IMR-90 (cell line): ENCODE results near the gene MYO1D. TPM values are rescaled to one million over a fixed set of nuclear protein-coding genes. Genes with fewer than 3 reads are reported as not detected.

Experiments used
- ATAC-seq: fragments of 200-7000 bp; cut with Tn5 transposase; 2 replicates; pipeline ENCODE4 v1.9.1; 2020; ENCODE audit warnings: low read depth, mild to moderate bottlenecking, moderate library complexity
- BruUV-seq: library from RNA; stranded (reverse); fragments of 400-500 nt; replicated peaks from 2 replicates; lab custom pipeline; 2021; lab: Mats Ljungman, UMichigan
- CTCF ChIA-PET: fragments of 300-600 bp; formaldehyde crosslinking; extraction: SDS; loops from one replicate; lab custom pipeline; 2021; ENCODE audit warnings: antibody characterized with exemption; lab: Yijun Ruan, JAX
- POLR2A ChIA-PET: fragments of 300-600 bp; sonication (Branson Sonifier 250); formaldehyde crosslinking; loops from one replicate; lab custom pipeline; 2022; ENCODE audit warnings: antibody characterized with exemption; ENCODE audit not compliant: unreplicated experiment; lab: Charles Lee
- DNase-seq: peaks from one replicate; pipeline ENCODE4 v3.0.0; 2013
- H2AFZ ChIP-seq: replicated peaks from 2 replicates; pipeline ENCODE3; 2013; ENCODE audit warnings: low read length, mild to moderate bottlenecking; ENCODE audit not compliant: poor library complexity
- H2AK5ac ChIP-seq: 2 replicates; pipeline ENCODE4 v1.6.1; 2013; ENCODE audit warnings: low read depth, low read length, inconsistent platforms
- H2AK9ac ChIP-seq: replicated peaks from 2 replicates; pipeline ENCODE3; 2013; ENCODE audit warnings: mild to moderate bottlenecking, low read depth, low read length, moderate library complexity; ENCODE audit not compliant: poor library complexity
- H2BK120ac ChIP-seq: 2 replicates; pipeline ENCODE4 v1.6.1; 2013; ENCODE audit warnings: low read depth, low read length, inconsistent platforms
- H2BK15ac ChIP-seq: 3 replicates; pipeline ENCODE4 v1.6.1; 2013; ENCODE audit warnings: low read depth, low read length, inconsistent platforms
- H2BK20ac ChIP-seq: 2 replicates; pipeline ENCODE4 v1.6.1; 2013; ENCODE audit warnings: low read depth, mild to moderate bottlenecking, inconsistent platforms, low read length, moderate library complexity
- H2BK5ac ChIP-seq: 2 replicates; pipeline ENCODE4 v1.6.1; 2013; ENCODE audit warnings: mild to moderate bottlenecking, low read depth, low read length, inconsistent platforms; ENCODE audit not compliant: poor library complexity, severe bottlenecking
- H3K14ac ChIP-seq: replicated peaks from 2 replicates; pipeline ENCODE4 v1.6.1; 2013; ENCODE audit warnings: low read depth, low read length, inconsistent platforms
- H3K18ac ChIP-seq: 2 replicates; pipeline ENCODE4 v1.6.1; 2013; ENCODE audit warnings: low read depth, low read length, control low read depth
- H3K23ac ChIP-seq: 2 replicates; pipeline ENCODE4 v1.6.1; 2013; ENCODE audit warnings: low read depth, low read length, inconsistent platforms
- H3K27ac ChIP-seq: 2 replicates; pipeline ENCODE4 v1.5.1; 2013; ENCODE audit warnings: mild to moderate bottlenecking, control low read depth, low read length; ENCODE audit not compliant: insufficient read depth
- H3K27me3 ChIP-seq: 2 replicates; pipeline ENCODE4 v1.6.1; 2013; ENCODE audit warnings: low read length; ENCODE audit not compliant: control insufficient read depth, insufficient read depth
- H3K36me3 ChIP-seq: 2 replicates; pipeline ENCODE4 v1.6.1; 2013; ENCODE audit warnings: low read length, mixed read lengths; ENCODE audit not compliant: control insufficient read depth, insufficient read depth
- H3K4ac ChIP-seq: 2 replicates; pipeline ENCODE4 v1.6.1; 2013; ENCODE audit warnings: low read depth, low read length, inconsistent platforms
- H3K4me1 ChIP-seq: 2 replicates; pipeline ENCODE4 v1.6.1; 2013; ENCODE audit warnings: low read length, mixed read lengths; ENCODE audit not compliant: control insufficient read depth, insufficient read depth
- H3K4me2 ChIP-seq: 2 replicates; pipeline ENCODE4 v1.6.1; 2013; ENCODE audit warnings: low read depth, mild to moderate bottlenecking, control low read depth, low read length, moderate library complexity
- H3K4me3 ChIP-seq: 2 replicates; pipeline ENCODE4 v1.5.1; 2013; ENCODE audit warnings: low read depth, mild to moderate bottlenecking, control low read depth, low read length, moderate library complexity; ENCODE audit not compliant: insufficient read depth
- H3K56ac ChIP-seq: 2 replicates; pipeline ENCODE4 v1.6.1; 2013; ENCODE audit warnings: low read length, inconsistent platforms; ENCODE audit not compliant: insufficient read depth; ENCODE audit errors: extremely low read depth
- H3K79me1 ChIP-seq, 2 experiments: 2 replicates each; pipeline ENCODE4 v1.6.1; 2013; ENCODE audit warnings: low read length in 2 of 2, inconsistent platforms in 1 of 2, low read depth in 1 of 2
- H3K9ac ChIP-seq: 2 replicates; pipeline ENCODE4 v1.6.1; 2013; ENCODE audit warnings: low read depth, low read length, control low read depth
- H3K9me1 ChIP-seq: 2 replicates; pipeline ENCODE4 v1.6.1; 2013; ENCODE audit warnings: low read length, inconsistent platforms; ENCODE audit not compliant: insufficient read depth
- H3K9me3 ChIP-seq: 2 replicates; pipeline ENCODE4 v1.6.1; 2013; ENCODE audit warnings: low read length; ENCODE audit not compliant: control insufficient read depth, insufficient read depth
- H4K20me1 ChIP-seq: 2 replicates; pipeline ENCODE4 v1.6.1; 2013; ENCODE audit warnings: low read length, inconsistent platforms; ENCODE audit not compliant: insufficient read depth
- H4K5ac ChIP-seq: 2 replicates; pipeline ENCODE4 v1.6.1; 2013; ENCODE audit warnings: mild to moderate bottlenecking, low read depth, low read length, control low read depth
- H4K8ac ChIP-seq, 2 experiments: 2 replicates each; pipeline ENCODE4 v1.6.1; 2013; ENCODE audit warnings: low read depth in 2 of 2, low read length in 2 of 2, control low read depth in 1 of 2, inconsistent platforms in 1 of 2
- H4K91ac ChIP-seq: 2 replicates; pipeline ENCODE4 v1.6.1; 2013; ENCODE audit warnings: low read depth, low read length, inconsistent platforms; ENCODE audit not compliant: insufficient read depth
- BHLHE40 ChIP-seq: fragments of 150-350 bp; IDR thresholded peaks from 2 replicates; pipeline ENCODE4 v1.6.1; 2016; ENCODE audit warnings: mild to moderate bottlenecking, low read depth, low read length
- CHD1 ChIP-seq: IDR thresholded peaks from 2 replicates; pipeline ENCODE4 v1.6.1; 2012; ENCODE audit warnings: low read depth, low read length, improper control_type of control experiment
- FOS ChIP-seq: fragments of 150-350 bp; IDR thresholded peaks from 2 replicates; pipeline ENCODE4 v1.6.1; 2016; ENCODE audit warnings: low read depth, low read length
- MAFK ChIP-seq: IDR thresholded peaks from 2 replicates; pipeline ENCODE4 v1.6.1; 2012; ENCODE audit warnings: low read depth, low read length, improper control_type of control experiment
- MXI1 ChIP-seq: IDR thresholded peaks from 2 replicates; pipeline ENCODE4 v1.6.1; 2012; ENCODE audit warnings: low read depth, mild to moderate bottlenecking, low read length, moderate library complexity, borderline replicate concordance
- NFE2L2 ChIP-seq: fragments of 150-350 bp; IDR thresholded peaks from 2 replicates; pipeline ENCODE4 v1.6.1; 2016; ENCODE audit warnings: low read depth, mild to moderate bottlenecking, low read length
- POLR2A ChIP-seq: IDR thresholded peaks from 2 replicates; pipeline ENCODE4 v1.6.1; 2012; ENCODE audit warnings: mild to moderate bottlenecking, low read depth, low read length
- RAD21 ChIP-seq: IDR thresholded peaks from 2 replicates; pipeline ENCODE4 v1.6.1; 2012; ENCODE audit warnings: low read length, improper control_type of control experiment
- RCOR1 ChIP-seq: IDR thresholded peaks from 2 replicates; pipeline ENCODE4 v1.6.1; 2012; ENCODE audit warnings: mild to moderate bottlenecking, low read length, improper control_type of control experiment; ENCODE audit not compliant: insufficient replicate concordance
- RFX5 ChIP-seq: IDR thresholded peaks from 2 replicates; pipeline ENCODE4 v1.8.0; 2012; ENCODE audit warnings: low read depth, mild to moderate bottlenecking, low read length, moderate library complexity
- WGBS, 2 experiments: methylation state at CpG; one replicate each; pipeline versions ENCODE4 v1.1.5 to v1.1.7; 2013; ENCODE audit warnings: missing lambda C conversion rate in 2 of 2; ENCODE audit not compliant: insufficient read length in 1 of 2; ENCODE audit errors: extremely low coverage in 2 of 2; 5-methylcytosine and 5-hydroxymethylcytosine counted together
- dilution Hi-C: fragments of 300-500 bp; cut with HindIII; formaldehyde crosslinking; loops from one replicate; pipeline ENCODE4 v1.14.3; 2018; ENCODE audit warnings: low sequenced_read_pairs; ENCODE audit not compliant: unreplicated experiment
- in situ Hi-C: fragments of 300-500 bp; cut with MboI; formaldehyde crosslinking; loops from 3 replicates; pipeline ENCODE4 v1.14.3; 2019; ENCODE audit warnings: low sequenced_read_pairs, inconsistent platforms, mixed read lengths
- intact Hi-C: fragments of 100-400 bp; cut with micrococcal nuclease; formaldehyde crosslinking; loops from 2 replicates; pipeline ENCODE4 v1.10.0; 2022
- polyA plus RNA-seq, 3 experiments: library from polyadenylated mRNA; depleted of rRNA; stranded (reverse); fragments of >200 nt; gene quantifications; 2 replicates each; pipeline ENCODE4 v1.2.3, GENCODE V29; 2012; ENCODE audit warnings: low replicate concordance in 1 of 3
- total RNA-seq: library from RNA; depleted of rRNA; stranded (reverse); fragments of >200 nt; gene quantifications from 2 replicates; pipeline ENCODE4 v1.2.3, GENCODE V29; 2012
- TF ChIP-seq, protein P1 (sequence below): conservative IDR thresholded peaks from 2 replicates; pipeline ENCODE4 v1.5.1; 2012; ENCODE audit warnings: mild to moderate bottlenecking, low read depth, low read length, improper control_type of control experiment
- TF ChIP-seq, protein P2 (sequence below): fragments of 150-350 bp; IDR thresholded peaks from 2 replicates; pipeline ENCODE4 v1.6.1; 2017; ENCODE audit warnings: mild to moderate bottlenecking, antibody characterized with exemption, low read length, low read depth
- TF ChIP-seq, protein P3 (sequence below): fragments of 150-350 bp; IDR thresholded peaks from 2 replicates; pipeline ENCODE4 v1.6.1; 2016; ENCODE audit warnings: low read depth, mild to moderate bottlenecking, low read length, moderate library complexity, borderline replicate concordance

The MYO1D gene
- total and polyA plus RNA-seq, 2 of the 4 experiments (the other 2 are of a cell fraction): 0.63 to 0.90 TPM

DNA sequence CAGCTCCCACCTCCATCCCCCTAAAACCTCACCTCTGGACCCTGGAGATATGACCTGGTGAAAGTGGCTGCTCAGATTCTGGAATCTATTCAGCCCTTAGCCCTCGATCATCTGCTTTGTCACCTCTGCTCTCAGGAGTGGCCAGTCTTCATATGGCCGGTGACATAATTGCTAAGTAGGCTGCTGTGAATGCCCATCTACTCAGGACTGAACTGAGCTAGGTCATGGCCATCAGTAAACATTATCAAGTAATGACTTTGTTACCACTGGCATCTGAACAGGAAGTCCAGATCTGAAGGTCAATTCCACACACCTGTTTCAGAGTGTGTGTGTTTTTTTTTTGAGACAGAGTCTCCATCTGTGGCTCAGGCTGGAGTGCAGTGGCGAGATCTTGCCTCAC lies 311.5 kb downstream of the MYO1D start:
- H3K36me3 ChIP-seq: no peaks in the 10 kb centered on the region
- H2AK9ac ChIP-seq: no peak overlapping the region
- H2BK20ac ChIP-seq: no peak overlapping the region
- in situ Hi-C loops: no loop called here
- no peak for DNase-seq
- peaks cover 2% of the 10 kb centered on the region; the same call in 1 of the 2 replicates for H3K27me3 ChIP-seq
- no TSS peak for BruUV-seq
- dilution Hi-C loops: no loop called here
- intact Hi-C loops: no loop called here
- ChIA-PET CTCF (no interaction called here), POLR2A (no interaction called here)
- ATAC-seq: no peak
- no peak overlapping the region for H3K9ac ChIP-seq
- H3K18ac ChIP-seq: no peak overlapping the region
- H3K14ac ChIP-seq: no peak overlapping the region
- no peaks in the 10 kb centered on the region for H4K20me1 ChIP-seq
- H2BK15ac ChIP-seq: no peak overlapping the region
- no peak overlapping the region for H3K4ac ChIP-seq
- H3K4me2 ChIP-seq: no peak overlapping the region
- no peaks in the 10 kb centered on the region for H3K9me1 ChIP-seq
- WGBS, 2 experiments: no CpG with 5 or more reads among the region's 3 CpGs
- H3K23ac ChIP-seq: no peak overlapping the region
- no peak overlapping the region for H2AK5ac ChIP-seq
- H2BK5ac ChIP-seq: no peak overlapping the region
- H3K56ac ChIP-seq: no peak overlapping the region
- H2BK120ac ChIP-seq: no peak overlapping the region
- H4K5ac ChIP-seq: no peak overlapping the region
- H3K79me1 ChIP-seq: no peaks in the 10 kb centered on the region
- no peak overlapping the region for H3K4me3 ChIP-seq
- H3K4me1 ChIP-seq: no peaks in the 10 kb centered on the region
- TF ChIP-seq RCOR1 (no peak), RFX5 (no peak), FOS (no peak), BHLHE40 (no peak), POLR2A (no peak), NFE2L2 (no peak), RAD21 (no peak), MAFK (no peak), MXI1 (no peak), CHD1 (no peak)
- TF ChIP-seq, protein P1, sequence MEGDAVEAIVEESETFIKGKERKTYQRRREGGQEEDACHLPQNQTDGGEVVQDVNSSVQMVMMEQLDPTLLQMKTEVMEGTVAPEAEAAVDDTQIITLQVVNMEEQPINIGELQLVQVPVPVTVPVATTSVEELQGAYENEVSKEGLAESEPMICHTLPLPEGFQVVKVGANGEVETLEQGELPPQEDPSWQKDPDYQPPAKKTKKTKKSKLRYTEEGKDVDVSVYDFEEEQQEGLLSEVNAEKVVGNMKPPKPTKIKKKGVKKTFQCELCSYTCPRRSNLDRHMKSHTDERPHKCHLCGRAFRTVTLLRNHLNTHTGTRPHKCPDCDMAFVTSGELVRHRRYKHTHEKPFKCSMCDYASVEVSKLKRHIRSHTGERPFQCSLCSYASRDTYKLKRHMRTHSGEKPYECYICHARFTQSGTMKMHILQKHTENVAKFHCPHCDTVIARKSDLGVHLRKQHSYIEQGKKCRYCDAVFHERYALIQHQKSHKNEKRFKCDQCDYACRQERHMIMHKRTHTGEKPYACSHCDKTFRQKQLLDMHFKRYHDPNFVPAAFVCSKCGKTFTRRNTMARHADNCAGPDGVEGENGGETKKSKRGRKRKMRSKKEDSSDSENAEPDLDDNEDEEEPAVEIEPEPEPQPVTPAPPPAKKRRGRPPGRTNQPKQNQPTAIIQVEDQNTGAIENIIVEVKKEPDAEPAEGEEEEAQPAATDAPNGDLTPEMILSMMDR: no peak
- TF ChIP-seq, protein P2, sequence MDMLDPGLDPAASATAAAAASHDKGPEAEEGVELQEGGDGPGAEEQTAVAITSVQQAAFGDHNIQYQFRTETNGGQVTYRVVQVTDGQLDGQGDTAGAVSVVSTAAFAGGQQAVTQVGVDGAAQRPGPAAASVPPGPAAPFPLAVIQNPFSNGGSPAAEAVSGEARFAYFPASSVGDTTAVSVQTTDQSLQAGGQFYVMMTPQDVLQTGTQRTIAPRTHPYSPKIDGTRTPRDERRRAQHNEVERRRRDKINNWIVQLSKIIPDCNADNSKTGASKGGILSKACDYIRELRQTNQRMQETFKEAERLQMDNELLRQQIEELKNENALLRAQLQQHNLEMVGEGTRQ: no peak
- TF ChIP-seq, protein P3, sequence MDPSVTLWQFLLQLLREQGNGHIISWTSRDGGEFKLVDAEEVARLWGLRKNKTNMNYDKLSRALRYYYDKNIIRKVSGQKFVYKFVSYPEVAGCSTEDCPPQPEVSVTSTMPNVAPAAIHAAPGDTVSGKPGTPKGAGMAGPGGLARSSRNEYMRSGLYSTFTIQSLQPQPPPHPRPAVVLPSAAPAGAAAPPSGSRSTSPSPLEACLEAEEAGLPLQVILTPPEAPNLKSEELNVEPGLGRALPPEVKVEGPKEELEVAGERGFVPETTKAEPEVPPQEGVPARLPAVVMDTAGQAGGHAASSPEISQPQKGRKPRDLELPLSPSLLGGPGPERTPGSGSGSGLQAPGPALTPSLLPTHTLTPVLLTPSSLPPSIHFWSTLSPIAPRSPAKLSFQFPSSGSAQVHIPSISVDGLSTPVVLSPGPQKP: no peak
- H2AFZ ChIP-seq: no peak overlapping the region
- no peaks in the 10 kb centered on the region for H3K9me3 ChIP-seq
- H3K27ac ChIP-seq: no peak overlapping the region
- H4K8ac ChIP-seq: no peak overlapping the region
- H4K91ac ChIP-seq: no peak overlapping the region
